Activated naive CD4-positive, alpha-beta T cell treated with Interleukin-2 at 50 U/mL for 16 hours (primary cell): ENCODE results near the gene CETP.
"Not testable (repeated sequence)": the region's sequence is repeated elsewhere in the genome, so short reads cannot be mapped to it uniquely, and the experiment has no call there.

Experiments
- DNase-seq: peaks from one replicate; pipeline ENCODE4 v3.0.0-alpha.2; 2020

CETP gene

GRCh38 chr16:56960681-56961281 lies 969 bp upstream of the CETP start:
- no peak for DNase-seq

- DNase-seq = no peak
These were observed 364 bp upstream of the CETP start for GRCh38 chr16:56961386-56961785.

GRCh38 chr16:56964243-56965148 lies 2.7 kb downstream of the CETP start:
- DNase-seq = peak; percentile 97

GRCh38 chr16:56965149-56966092 lies 3.7 kb downstream of the CETP start:
- DNase-seq = no peak

- no peak for DNase-seq
These were observed 4.3 kb downstream of the CETP start for GRCh38 chr16:56966093-56966475.

- DNase-seq = no peak
These were observed 6.0 kb downstream of the CETP start for GRCh38 chr16:56967733-56968132.

- no peak for DNase-seq
These were observed 8.0 kb downstream of the CETP start for GRCh38 chr16:56969769-56970168.

GRCh38 chr16:56970934-56971767 lies 9.4 kb downstream of the CETP start:
- DNase-seq = no peak

GRCh38 chr16:56971768-56972043 lies 10.0 kb downstream of the CETP start:
- DNase-seq = no peak

- no peak for DNase-seq
These were observed 10.9 kb downstream of the CETP start for GRCh38 chr16:56972403-56973293.

- DNase-seq = no peak
These were observed 11.5 kb downstream of the CETP start for GRCh38 chr16:56973294-56973689.

GRCh38 chr16:56973899-56974298 lies 12.1 kb downstream of the CETP start:
- not testable (repeated sequence) for DNase-seq

- DNase-seq = no peak
These were observed 13.0 kb downstream of the CETP start for GRCh38 chr16:56974549-56975300.

- no peak for DNase-seq
These were observed 14.0 kb downstream of the CETP start for GRCh38 chr16:56975714-56976113.

- DNase-seq = no peak
These were observed 15.5 kb downstream of the CETP start for GRCh38 chr16:56977216-56977615.

GRCh38 chr16:56977823-56978430 lies 16.2 kb downstream of the CETP start:
- DNase-seq = no peak

- DNase-seq = no peak
These were observed 18.4 kb downstream of the CETP start for GRCh38 chr16:56980201-56980535.

- no peak for DNase-seq
These were observed 19.3 kb downstream of the CETP start for GRCh38 chr16:56980792-56981724.

GRCh38 chr16:56981729-56982271 lies 20.1 kb downstream of the CETP start:
- DNase-seq = no peak
